H9 (cell line): ENCODE results near the gene CFAP161. TPM values are rescaled to one million over a fixed set of nuclear protein-coding genes. Genes with fewer than 3 reads are reported as not detected.

Experiments
- DNase-seq: peaks from one replicate; pipeline ENCODE4 v3.0.0-alpha.2; 2017
- H2AFZ ChIP-seq: one replicate; pipeline ENCODE4 v1.6.1; 2013; ENCODE audit warnings: mild to moderate bottlenecking, low read length, control low read depth, moderate library complexity
- H2AK5ac ChIP-seq: 2 replicates; pipeline ENCODE4 v1.6.1; 2013; ENCODE audit warnings: low read length, control low read depth, mixed read lengths; ENCODE audit not compliant: insufficient read length
- H2BK120ac ChIP-seq: one replicate; pipeline ENCODE4 v1.6.1; 2013; ENCODE audit warnings: low read depth, mild to moderate bottlenecking, low read length, control low read depth, inconsistent platforms; ENCODE audit not compliant: poor library complexity, severe bottlenecking
- H2BK12ac ChIP-seq: 2 replicates; pipeline ENCODE4 v1.6.1; 2013; ENCODE audit warnings: low read length, control low read depth, mixed read lengths, low read depth; ENCODE audit not compliant: insufficient read length
- H2BK15ac ChIP-seq: 2 replicates; pipeline ENCODE4 v1.6.1; 2013; ENCODE audit warnings: low read depth, low read length, control low read depth
- H2BK20ac ChIP-seq: one replicate; pipeline ENCODE4 v1.6.1; 2013; ENCODE audit warnings: low read depth, mild to moderate bottlenecking, low read length, control low read depth, inconsistent platforms; ENCODE audit not compliant: poor library complexity, severe bottlenecking
- H2BK5ac ChIP-seq: 2 replicates; pipeline ENCODE4 v1.6.1; 2013; ENCODE audit warnings: low read length, control low read depth, mixed read lengths; ENCODE audit not compliant: insufficient read length
- H3K14ac ChIP-seq: 2 replicates; pipeline ENCODE4 v1.6.1; 2013; ENCODE audit warnings: low read length, control low read depth; ENCODE audit not compliant: insufficient read depth
- H3K18ac ChIP-seq: 2 replicates; pipeline ENCODE4 v1.6.1; 2013; ENCODE audit warnings: low read depth, mild to moderate bottlenecking, mixed read lengths, low read length, control low read depth; ENCODE audit not compliant: insufficient read length
- H3K23ac ChIP-seq: 2 replicates; pipeline ENCODE4 v1.6.1; 2013; ENCODE audit warnings: low read length, control low read depth, mixed read lengths, low read depth; ENCODE audit not compliant: insufficient read length
- H3K23me2 ChIP-seq: 2 replicates; pipeline ENCODE4 v1.6.1; 2013; ENCODE audit warnings: low read depth, mild to moderate bottlenecking, mixed read lengths, low read length, control low read depth; ENCODE audit not compliant: insufficient read length, poor library complexity, severe bottlenecking
- H3K27ac ChIP-seq: 2 replicates; pipeline ENCODE4 v1.5.1; 2013; ENCODE audit warnings: low read length, control low read depth, mixed read lengths, low read depth; ENCODE audit not compliant: insufficient read length
- H3K27me3 ChIP-seq: 2 replicates; pipeline ENCODE4 v1.6.1; 2013; ENCODE audit warnings: low read length, control low read depth, inconsistent platforms; ENCODE audit not compliant: insufficient read depth
- H3K4ac ChIP-seq: 2 replicates; pipeline ENCODE4 v1.6.1; 2013; ENCODE audit warnings: low read depth, mild to moderate bottlenecking, control low read depth, inconsistent platforms, low read length, moderate library complexity
- H3K4me1 ChIP-seq: 2 replicates; pipeline ENCODE4 v1.6.1; 2013; ENCODE audit warnings: low read length, control low read depth, inconsistent platforms; ENCODE audit not compliant: insufficient read depth
- H3K4me2 ChIP-seq: 2 replicates; pipeline ENCODE4 v1.6.1; 2013; ENCODE audit warnings: low read length, control low read depth, mixed read lengths; ENCODE audit not compliant: insufficient read length, insufficient read depth
- H3K56ac ChIP-seq: 2 replicates; pipeline ENCODE4 v1.6.1; 2013; ENCODE audit warnings: low read depth, mild to moderate bottlenecking, mixed read lengths, low read length, control low read depth; ENCODE audit not compliant: insufficient read length
- H3K79me1 ChIP-seq: 2 replicates; pipeline ENCODE4 v1.6.1; 2013; ENCODE audit warnings: low read depth, mild to moderate bottlenecking, moderate library complexity, low read length, control low read depth, inconsistent platforms; ENCODE audit not compliant: insufficient read depth, poor library complexity, severe bottlenecking
- H3K79me2 ChIP-seq: 2 replicates; pipeline ENCODE4 v1.6.1; 2013; ENCODE audit warnings: low read length, control low read depth, inconsistent platforms; ENCODE audit not compliant: insufficient read depth
- H3K9ac ChIP-seq: 2 replicates; pipeline ENCODE4 v1.6.1; 2013; ENCODE audit warnings: low read length, control low read depth, mixed read lengths; ENCODE audit not compliant: insufficient read length; ENCODE audit errors: extremely low read depth
- H3K9me3 ChIP-seq: one replicate; pipeline ENCODE4 v1.6.1; 2013; ENCODE audit warnings: low read depth, low read length, inconsistent platforms; ENCODE audit not compliant: control insufficient read depth
- H3T11ph ChIP-seq: one replicate; pipeline ENCODE4 v1.6.1; 2013; ENCODE audit warnings: mild to moderate bottlenecking, low read length, control low read depth, inconsistent platforms
- H4K20me1 ChIP-seq: one replicate; pipeline ENCODE4 v1.6.1; 2013; ENCODE audit not compliant: control insufficient read depth, insufficient read length, insufficient read depth
- H4K5ac ChIP-seq: 2 replicates; pipeline ENCODE4 v1.6.1; 2013; ENCODE audit warnings: low read depth, mild to moderate bottlenecking, mixed read lengths, low read length, control low read depth; ENCODE audit not compliant: insufficient read length
- H4K8ac ChIP-seq: replicated peaks from 2 replicates; pipeline ENCODE4 v1.6.1; 2013; ENCODE audit warnings: low read length, control low read depth, mixed read lengths, low read depth; ENCODE audit not compliant: insufficient read length
- H4K91ac ChIP-seq: 2 replicates; pipeline ENCODE4 v1.6.1; 2013; ENCODE audit warnings: low read depth, mild to moderate bottlenecking, moderate library complexity, mixed read lengths, low read length, control low read depth; ENCODE audit not compliant: insufficient read length
- H3K27ac Mint-ChIP-seq, 3 experiments: 2 replicates in 2 of 3; 3 replicates in 1 of 3; pipeline ENCODE4 v1.8.0; 2020 to 2021; ENCODE audit warnings: mixed read lengths in 3 of 3, mild to moderate bottlenecking in 1 of 3, moderate library complexity in 1 of 3
- H3K27me3 Mint-ChIP-seq: 2 replicates; pipeline ENCODE4 v1.8.0; 2021; ENCODE audit warnings: low read depth, mild to moderate bottlenecking, moderate library complexity, mixed read lengths
- H3K36me3 Mint-ChIP-seq, 3 experiments: 2 replicates in 2 of 3; 3 replicates in 1 of 3; pipeline ENCODE4 v1.8.0; 2020 to 2021; ENCODE audit warnings: low read depth in 3 of 3, mixed read lengths in 3 of 3; ENCODE audit not compliant: insufficient read depth in 1 of 3
- H3K4me1 Mint-ChIP-seq, 2 experiments: 2 replicates each; pipeline ENCODE4 v1.8.0; 2020; ENCODE audit warnings: mixed read lengths in 2 of 2
- H3K4me3 Mint-ChIP-seq, 2 experiments: 2 replicates in 1 of 2; 3 replicates in 1 of 2; pipeline ENCODE4 v1.8.0; 2020 to 2021; ENCODE audit warnings: mild to moderate bottlenecking in 2 of 2, mixed read lengths in 2 of 2, moderate library complexity in 1 of 2
- H3K9me3 Mint-ChIP-seq, 2 experiments: 2 replicates in 1 of 2; 3 replicates in 1 of 2; pipeline ENCODE4 v1.8.0; 2020; ENCODE audit warnings: mild to moderate bottlenecking in 2 of 2, mixed read lengths in 2 of 2, moderate library complexity in 1 of 2
- WGBS: extraction: QIAGEN DNeasy Blood & Tissue Kit; methylation state at CpG from one replicate; pipeline ENCODE4 v1.1.7; 2013; ENCODE audit warnings: missing lambda C conversion rate, low lambda C conversion rate, mixed read lengths; ENCODE audit not compliant: insufficient read length; ENCODE audit errors: extremely low coverage; 5-methylcytosine and 5-hydroxymethylcytosine counted together
- total RNA-seq: library from RNA; stranded (reverse); gene quantifications from 2 replicates; pipeline ENCODE4 v1.2.1, GENCODE V29; 2021
- TF ChIP-seq, protein P1 (sequence below): fragments of 200-600 bp; sonication (generic); conservative IDR thresholded peaks from 3 replicates; pipeline ENCODE4 v1.8.0; 2021; ENCODE audit warnings: antibody characterized with exemption, mild to moderate bottlenecking

CFAP161 gene
- total RNA-seq, 1 experiment from 2014 or later: 0.24 TPM

GRCh38 chr15:81175496-81175895 lies 41.4 kb downstream of the CFAP161 start:
- Histone ChIP-seq H3K79me1 (no peaks in the 10 kb centered on the region), H4K91ac (no peak overlapping the region), H3K23ac (no peak overlapping the region), H4K20me1 (peaks cover 2% of the 10 kb centered on the region), H3K4ac (no peak overlapping the region), H2BK12ac (no peak overlapping the region), H4K5ac (no peak overlapping the region), H4K8ac (no peak overlapping the region), H2AK5ac (no peak overlapping the region), H3T11ph (no peak overlapping the region), H2BK5ac (no peak overlapping the region), H3K27me3 (no peaks in the 10 kb centered on the region), H3K23me2 (no peaks in the 10 kb centered on the region), H3K4me1 (no peaks in the 10 kb centered on the region), H2BK120ac (no peak overlapping the region), H3K4me2 (no peak overlapping the region), H2BK20ac (no peak overlapping the region), H3K14ac (no peak overlapping the region), H3K79me2 (no peaks in the 10 kb centered on the region), H3K27ac (no peak overlapping the region), H2AFZ (no peak overlapping the region), H2BK15ac (no peak overlapping the region), H3K18ac (no peak overlapping the region), H3K56ac (no peak overlapping the region), H3K9me3 (no peaks in the 10 kb centered on the region), H3K9ac (no peak overlapping the region)
- TF ChIP-seq, protein P1, sequence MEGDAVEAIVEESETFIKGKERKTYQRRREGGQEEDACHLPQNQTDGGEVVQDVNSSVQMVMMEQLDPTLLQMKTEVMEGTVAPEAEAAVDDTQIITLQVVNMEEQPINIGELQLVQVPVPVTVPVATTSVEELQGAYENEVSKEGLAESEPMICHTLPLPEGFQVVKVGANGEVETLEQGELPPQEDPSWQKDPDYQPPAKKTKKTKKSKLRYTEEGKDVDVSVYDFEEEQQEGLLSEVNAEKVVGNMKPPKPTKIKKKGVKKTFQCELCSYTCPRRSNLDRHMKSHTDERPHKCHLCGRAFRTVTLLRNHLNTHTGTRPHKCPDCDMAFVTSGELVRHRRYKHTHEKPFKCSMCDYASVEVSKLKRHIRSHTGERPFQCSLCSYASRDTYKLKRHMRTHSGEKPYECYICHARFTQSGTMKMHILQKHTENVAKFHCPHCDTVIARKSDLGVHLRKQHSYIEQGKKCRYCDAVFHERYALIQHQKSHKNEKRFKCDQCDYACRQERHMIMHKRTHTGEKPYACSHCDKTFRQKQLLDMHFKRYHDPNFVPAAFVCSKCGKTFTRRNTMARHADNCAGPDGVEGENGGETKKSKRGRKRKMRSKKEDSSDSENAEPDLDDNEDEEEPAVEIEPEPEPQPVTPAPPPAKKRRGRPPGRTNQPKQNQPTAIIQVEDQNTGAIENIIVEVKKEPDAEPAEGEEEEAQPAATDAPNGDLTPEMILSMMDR: no peak
- H3K27me3 Mint-ChIP-seq: peaks cover 18% of the 10 kb centered on the region
- WGBS: no CpG with 5 or more reads among the region's 1 CpG
- H3K4me3 Mint-ChIP-seq: no peak overlapping the region
- no peaks in the 10 kb centered on the region for H3K9me3 Mint-ChIP-seq
- no peaks in the 10 kb centered on the region for H3K36me3 Mint-ChIP-seq
- no peak for DNase-seq
- H3K27ac Mint-ChIP-seq: no peak overlapping the region
- no peaks in the 10 kb centered on the region for H3K4me1 Mint-ChIP-seq
